H1 (cell line): ENCODE measurements around the gene VSIG2. TPM values are rescaled to one million over a fixed set of nuclear protein-coding genes. Genes with fewer than 3 reads are reported as not detected.
A peak's percentile ranks its signal among the peaks of the same experiment; 100 is the strongest.

Experiments used
- CTCF ChIA-PET: fragments of 300-600 bp; sonication (Branson Sonifier 250); formaldehyde crosslinking; loops from one replicate; lab custom pipeline; 2021; ENCODE audit not compliant: partially characterized antibody; lab: Charles Lee
- POLR2A ChIA-PET: fragments of 300-600 bp; sonication (Branson Sonifier 250); formaldehyde crosslinking; loops from one replicate; lab custom pipeline; 2021; ENCODE audit warnings: inconsistent platforms; ENCODE audit not compliant: partially characterized antibody; lab: Charles Lee
- DNase-seq, 2 experiments: peaks; one replicate each; pipeline versions ENCODE4 v3.0.0 to v3.0.0-alpha.2; 2010 to 2022; ENCODE audit warnings: low spot score in 2 of 2, low read depth in 1 of 2, mixed read lengths in 1 of 2
- FAIRE-seq: peaks from 2 replicates; lab custom pipeline; 2011; peaks lifted over from hg19 to GRCh38; lab: Jason Lieb, UNC
- H2AFZ ChIP-seq: 2 replicates; pipeline ENCODE4 v1.8.1; 2012; ENCODE audit warnings: low read length, inconsistent platforms
- H2AK5ac ChIP-seq: 2 replicates; pipeline ENCODE4 v1.6.1; 2013; ENCODE audit warnings: low read depth, low read length
- H2BK120ac ChIP-seq: replicated peaks from 2 replicates; pipeline ENCODE3; 2013; ENCODE audit warnings: low read depth, low read length, inconsistent platforms
- H2BK12ac ChIP-seq: 2 replicates; pipeline ENCODE4 v1.6.1; 2013; ENCODE audit warnings: low read depth, low read length
- H2BK15ac ChIP-seq: 2 replicates; pipeline ENCODE4 v1.6.1; 2013; ENCODE audit warnings: low read length
- H2BK20ac ChIP-seq: 2 replicates; pipeline ENCODE4 v1.6.1; 2013; ENCODE audit warnings: low read length
- H2BK5ac ChIP-seq: 2 replicates; pipeline ENCODE4 v1.6.1; 2013; ENCODE audit warnings: low read depth, low read length
- H3K14ac ChIP-seq: 2 replicates; pipeline ENCODE4 v1.6.1; 2013; ENCODE audit warnings: inconsistent platforms; ENCODE audit not compliant: insufficient read length
- H3K18ac ChIP-seq: 2 replicates; pipeline ENCODE4 v1.6.1; 2013; ENCODE audit warnings: low read length; ENCODE audit errors: extremely low read depth
- H3K23ac ChIP-seq: 2 replicates; pipeline ENCODE4 v1.6.1; 2013; ENCODE audit warnings: inconsistent platforms; ENCODE audit not compliant: insufficient read length
- H3K23me2 ChIP-seq: 2 replicates; pipeline ENCODE4 v1.6.1; 2013; ENCODE audit warnings: low read depth, low read length
- H3K27ac ChIP-seq: 2 replicates; pipeline ENCODE4 v1.6.1; 2011; ENCODE audit warnings: low read depth, low read length, inconsistent platforms
- H3K27me3 ChIP-seq, 4 experiments: replicated peaks in 1 of 4; 1 replicate in 1 of 4; 2 replicates in 3 of 4; pipeline versions ENCODE4 v1.6.1 to v1.8.1; 2011 to 2013; ENCODE audit warnings: low read length in 3 of 4, mild to moderate bottlenecking in 3 of 4, inconsistent platforms in 2 of 4, mixed read lengths in 2 of 4, moderate library complexity in 1 of 4; ENCODE audit not compliant: control insufficient read depth in 3 of 4, insufficient read depth in 3 of 4; ENCODE audit errors: extremely low read depth in 1 of 4
- H3K36me3 ChIP-seq, 4 experiments: 2 replicates each; pipeline versions ENCODE4 v1.6.1 to v1.8.1; 2011 to 2013; ENCODE audit warnings: mild to moderate bottlenecking in 4 of 4, low read length in 3 of 4, moderate library complexity in 2 of 4, control low read depth in 1 of 4, inconsistent platforms in 1 of 4; ENCODE audit not compliant: insufficient read depth in 4 of 4, control insufficient read depth in 2 of 4
- H3K4ac ChIP-seq: replicated peaks from 2 replicates; pipeline ENCODE3; 2013; ENCODE audit warnings: low read length, low read depth, mixed read lengths, inconsistent platforms; ENCODE audit not compliant: insufficient read length
- H3K4me1 ChIP-seq, 4 experiments: replicated peaks in 1 of 4; 1 replicate in 1 of 4; 2 replicates in 3 of 4; pipeline versions ENCODE4 v1.6.1 to v1.8.1; 2011 to 2013; ENCODE audit warnings: low read length in 3 of 4, inconsistent platforms in 2 of 4, mixed read lengths in 1 of 4; ENCODE audit not compliant: insufficient read depth in 4 of 4, control insufficient read depth in 3 of 4
- H3K4me2 ChIP-seq, 2 experiments: 2 replicates each; pipeline versions ENCODE4 v1.6.1 to v1.8.1; 2011 to 2013; ENCODE audit warnings: low read depth in 2 of 2, low read length in 2 of 2, control low read depth in 1 of 2, inconsistent platforms in 1 of 2, mild to moderate bottlenecking in 1 of 2; ENCODE audit not compliant: insufficient read depth in 1 of 2
- H3K4me3 ChIP-seq, 4 experiments: fragments of 200-600, 300-600 bp in 1 of 4; sonication (generic), shearing (Covaris generic), sonication (Bioruptor Twin) in 1 of 4; 2 replicates each; pipeline versions ENCODE4 v1.5.1 to v1.8.1; 2011 to 2016; ENCODE audit warnings: low read length in 4 of 4, low read depth in 3 of 4, control low read depth in 2 of 4, inconsistent platforms in 2 of 4, mild to moderate bottlenecking in 2 of 4, mixed read lengths in 1 of 4, moderate library complexity in 1 of 4; ENCODE audit not compliant: insufficient read depth in 2 of 4; ENCODE audit errors: extremely low read depth in 1 of 4
- H3K56ac ChIP-seq: replicated peaks from 2 replicates; pipeline ENCODE3; 2013; ENCODE audit warnings: low read depth, mild to moderate bottlenecking, mixed read lengths, low read length, inconsistent platforms; ENCODE audit not compliant: insufficient read length
- H3K79me1 ChIP-seq: 2 replicates; pipeline ENCODE4 v1.6.1; 2013; ENCODE audit warnings: low read depth, low read length, control low read depth
- H3K79me2 ChIP-seq, 2 experiments: 2 replicates each; pipeline versions ENCODE4 v1.6.1 to v1.8.1; 2012 to 2013; ENCODE audit warnings: low read length in 2 of 2, mild to moderate bottlenecking in 2 of 2, inconsistent platforms in 1 of 2; ENCODE audit not compliant: insufficient read depth in 2 of 2, control insufficient read depth in 1 of 2
- H3K9ac ChIP-seq, 4 experiments: replicated peaks in 1 of 4; 1 replicate in 1 of 4; 2 replicates in 3 of 4; pipeline versions ENCODE4 v1.6.1 to v1.8.1; 2011 to 2013; ENCODE audit warnings: low read depth in 3 of 4, low read length in 3 of 4, control low read depth in 2 of 4, mild to moderate bottlenecking in 2 of 4, moderate library complexity in 2 of 4, inconsistent platforms in 1 of 4; ENCODE audit errors: extremely low read depth in 1 of 4
- H3K9me3 ChIP-seq, 2 experiments: 2 replicates each; pipeline versions ENCODE4 v1.6.1 to v1.8.1; 2012 to 2013; ENCODE audit warnings: mild to moderate bottlenecking in 2 of 2, moderate library complexity in 2 of 2, control low read depth in 1 of 2, inconsistent platforms in 1 of 2, low read depth in 1 of 2, low read length in 1 of 2, mixed read lengths in 1 of 2; ENCODE audit not compliant: insufficient read depth in 2 of 2
- H4K20me1 ChIP-seq, 2 experiments: replicated peaks in 1 of 2; 2 replicates each; pipeline versions ENCODE3 to v1.8.1; 2011 to 2013; ENCODE audit warnings: inconsistent platforms in 2 of 2, low read length in 2 of 2, mild to moderate bottlenecking in 1 of 2; ENCODE audit not compliant: insufficient read depth in 2 of 2, control insufficient read depth in 1 of 2
- H4K5ac ChIP-seq: 2 replicates; pipeline ENCODE4 v1.6.1; 2013; ENCODE audit warnings: low read length, low read depth, mixed read lengths, inconsistent platforms; ENCODE audit not compliant: insufficient read length
- H4K8ac ChIP-seq: 2 replicates; pipeline ENCODE4 v1.8.0; 2013; ENCODE audit warnings: mild to moderate bottlenecking, moderate library complexity, low read length, inconsistent platforms; ENCODE audit not compliant: insufficient read depth; ENCODE audit errors: extremely low read depth
- H4K91ac ChIP-seq: replicated peaks from 2 replicates; pipeline ENCODE3; 2013; ENCODE audit warnings: low read length, mixed read lengths, inconsistent platforms; ENCODE audit not compliant: insufficient read length
- RNF2 ChIP-seq: fragments of 200-900, 300-1000 bp; sonication (generic); IDR thresholded peaks from 2 replicates; pipeline ENCODE4 v1.7.1; 2016; ENCODE audit warnings: borderline replicate concordance, low read depth, mild to moderate bottlenecking, antibody characterized with exemption, low read length; ENCODE audit not compliant: poor library complexity, severe bottlenecking; ENCODE audit errors: missing control alignments
- SIRT6 ChIP-seq: IDR thresholded peaks from one replicate; pipeline ENCODE4 v1.7.1; 2012; ENCODE audit warnings: low read length, inconsistent platforms
- WGBS, 2 experiments: shearing (Covaris generic) in 1 of 2; methylation state at CpG; one replicate each; pipeline versions ENCODE4 v1.1.6 to v1.1.7; 2013 to 2015; ENCODE audit warnings: low lambda C conversion rate in 2 of 2, mixed read lengths in 2 of 2, inconsistent platforms in 1 of 2, low coverage in 1 of 2, missing lambda C conversion rate in 1 of 2; ENCODE audit not compliant: insufficient replicate concordance in 2 of 2, insufficient coverage in 1 of 2, insufficient read length in 1 of 2; ENCODE audit errors: extremely low coverage in 1 of 2, missing lambda C conversion rate in 1 of 2; 5-methylcytosine and 5-hydroxymethylcytosine counted together
- polyA plus RNA-seq, 7 experiments: library from polyadenylated mRNA; depleted of rRNA in 3 of 7; stranded (reverse) in 5 of 7; unstranded in 2 of 7; fragments of >200 nt in 5 of 7; fragments of 200-250 nt in 2 of 7; gene quantifications; 1 replicate in 5 of 7; 2 replicates in 1 of 7; 4 replicates in 1 of 7; pipeline versions ENCODE4 v1.2.1 to v1.2.3, GENCODE V29; 2011 to 2013; ENCODE audit warnings: missing spikeins in 2 of 7, mixed read lengths in 2 of 7
- total RNA-seq: library from RNA; stranded (reverse); fragmentation: NEBNext Ultra II Directional; extraction: Animal tissue kit (Norgen Biotek cat#: 25700); gene quantifications from 2 replicates; pipeline ENCODE4 v1.2.1, GENCODE V29; 2021

The VSIG2 gene
- total and polyA plus RNA-seq, 2 of the 8 experiments (the other 6 are each of a cell fraction or from before 2014, with no cell fraction given) = 0.18 TPM; not detected in 1

- 46% methylated on average over 3 of the region's 3 CpGs; no CpG with 5 or more reads in 1 of the 2 experiments for WGBS, 2 experiments
- CTCF ChIA-PET = interaction anchor here (0.5 to 28.0 kb wide), 12 partner anchors 18 to 342 kb away, joined by 3 to 382 read pairs (median 6); partner anchors contain the start of gene NRGN
- H2BK12ac ChIP-seq = 0 out of 2 replicates have a peak overlapping the region, but pooled peaks have one; percentile 39
These were observed 5.3 kb upstream of the VSIG2 start for GRCh38 chr11:124757320-124757719.

More at GRCh38 chr11:124757320-124757719, 5.3 kb upstream of the VSIG2 start:
- Histone ChIP-seq H3K4me1 (peaks cover 6 to 40% (median 26%) of the 10 kb centered on the region in 4 experiments), H2BK5ac (no peak overlapping the region), H4K8ac (no peak overlapping the region), H4K5ac (no peak overlapping the region), H3K9ac (no peak overlapping the region), H4K91ac (no peak overlapping the region), H3K23me2 (peaks cover 10% of the 10 kb centered on the region; the same call in 1 of the 2 replicates), H3K4me2 (no peak overlapping the region; a peak in 1 of 4 replicates), H3K79me1 (no peaks in the 10 kb centered on the region), H3K9me3 (no peaks in the 10 kb centered on the region), H2BK15ac (peak overlapping the region; percentile 25; the same call in 1 of the 2 replicates), H3K27ac (no peak overlapping the region), H3K56ac (no peak overlapping the region), H3K79me2 (no peaks in the 10 kb centered on the region), H3K4me3 (no peak overlapping the region), H3K4ac (no peak overlapping the region), H3K36me3 (peaks cover 0 to 3% (median 0%) of the 10 kb centered on the region in 4 experiments; a peak in 1 of 8 replicates), H2AK5ac (0 out of 2 replicates have a peak overlapping the region, but pooled peaks have one; percentile 42), H3K14ac (no peak overlapping the region)
- POLR2A ChIA-PET = interaction anchor here (0.6 to 3.1 kb wide), 4 partner anchors 12 to 87 kb away, joined by 3 to 13 read pairs (median 4); no protein-coding TSS in a partner anchor
- TF ChIP-seq RNF2 (peak; percentile 15), SIRT6 (no peak)
- TF ChIP-seq, all 59 proteins: peak for 1
- H2BK20ac ChIP-seq = no peak overlapping the region
- no peak overlapping the region for H2AFZ ChIP-seq
- DNase-seq (no peak), FAIRE-seq (no peak)
- no peak overlapping the region for H2BK120ac ChIP-seq
- no peak overlapping the region for H3K18ac ChIP-seq
- peaks cover 14 to 27% of the 10 kb centered on the region in 2 experiments for H4K20me1 ChIP-seq
- H3K23ac ChIP-seq = no peak overlapping the region
- H3K27me3 ChIP-seq = peaks cover 88 to 100% (median 96%) of the 10 kb centered on the region in 4 experiments
